ENCODE measurements around the gene AVPI1.
A peak's percentile ranks its signal among the peaks of the same experiment; 100 is the strongest.

Gene AVPI1

GRCh38 chr10:97650726-97651125, 36.3 kb downstream of the AVPI1 start:
- TF ChIP-seq TCF12 (IDR thresholded peaks at IDR 0.05; ENCODE audit: low read depth) (no peak), RAD21 (IDR thresholded peaks at IDR 0.05; ENCODE audit: low read depth) (no peak), MAX (IDR thresholded peaks at IDR 0.05) (no peak), EGR1 (IDR thresholded peaks at IDR 0.05) (no peak), CREB1 (IDR thresholded peaks at IDR 0.05; ENCODE audit: low read depth) (no peak), REST (IDR thresholded peaks at IDR 0.05; ENCODE audit: low read depth) (no peak), TEAD4 (IDR thresholded peaks at IDR 0.05) (no peak), CEBPB (IDR thresholded peaks at IDR 0.05) (no peak), YY1 (IDR thresholded peaks at IDR 0.05; ENCODE audit: low read depth) (no peak), NFIC (IDR thresholded peaks at IDR 0.05) (no peak), FOXM1 (IDR thresholded peaks at IDR 0.05; ENCODE audit: borderline replicate concordance, low read depth) (no peak)

- 0 out of 2 replicates have a peak, but pooled peaks have one; percentile 5 for TF ChIP-seq NFIC (IDR thresholded peaks at IDR 0.05)
These were observed 37.7 kb downstream of the AVPI1 start for GRCh38 chr10:97649405-97649750.

GRCh38 chr10:97648562-97649404, 38.3 kb downstream of the AVPI1 start:
- no peak for TF ChIP-seq TAF1 (IDR thresholded peaks at IDR 0.05; ENCODE audit: low read depth)
- peak; percentile 23; the same call in 1 of the 2 replicates for TF ChIP-seq NFIC (IDR thresholded peaks at IDR 0.05)
- peak; percentile 21; the same call in 1 of the 2 replicates for TF ChIP-seq USF1 (IDR thresholded peaks at IDR 0.05)
- TF ChIP-seq FOXM1 (IDR thresholded peaks at IDR 0.05; ENCODE audit: borderline replicate concordance, low read depth), result no peak
- TF ChIP-seq RAD21 (IDR thresholded peaks at IDR 0.05; ENCODE audit: low read depth), result no peak
- TF ChIP-seq MAX (IDR thresholded peaks at IDR 0.05), result no peak
- peak; percentile 48; the same call in 1 of the 2 replicates for TF ChIP-seq EP300 (IDR thresholded peaks at IDR 0.05; ENCODE audit: borderline replicate concordance)
- no peak for TF ChIP-seq REST (IDR thresholded peaks at IDR 0.05; ENCODE audit: low read depth)
- no peak for TF ChIP-seq ZBTB7A (IDR thresholded peaks at IDR 0.05; ENCODE audit: low read depth)
- TF ChIP-seq CREB1 (IDR thresholded peaks at IDR 0.05; ENCODE audit: low read depth), result no peak
- no peak for TF ChIP-seq CEBPB (IDR thresholded peaks at IDR 0.05)
- TF ChIP-seq YY1 (IDR thresholded peaks at IDR 0.05; ENCODE audit: low read depth), result no peak
- no peak for TF ChIP-seq TEAD4 (IDR thresholded peaks at IDR 0.05)
- 0 out of 2 replicates have a peak, but pooled peaks have one; percentile 28 for TF ChIP-seq TCF12 (IDR thresholded peaks at IDR 0.05; ENCODE audit: low read depth)
- TF ChIP-seq EGR1 (IDR thresholded peaks at IDR 0.05), result no peak

- TF ChIP-seq YY1 (IDR thresholded peaks at IDR 0.05; ENCODE audit: low read depth) (no peak), CEBPB (IDR thresholded peaks at IDR 0.05) (peak; percentile 51; the same call in 1 of the 2 replicates), REST (IDR thresholded peaks at IDR 0.05; ENCODE audit: low read depth) (no peak), TCF12 (IDR thresholded peaks at IDR 0.05; ENCODE audit: low read depth) (no peak), RAD21 (IDR thresholded peaks at IDR 0.05; ENCODE audit: low read depth) (no peak), TAF1 (IDR thresholded peaks at IDR 0.05; ENCODE audit: low read depth) (no peak)
These were observed 39.5 kb downstream of the AVPI1 start for GRCh38 chr10:97647556-97647955.

- TF ChIP-seq MAX (IDR thresholded peaks at IDR 0.05), result no peak
- TF ChIP-seq EGR1 (IDR thresholded peaks at IDR 0.05), result no peak
These were observed 42.1 kb downstream of the AVPI1 start for GRCh38 chr10:97644936-97645335.
